GM21737 (cell line): Measurements from ENCODE around the gene INTS15.

Experiments used
- ATAC-seq: cut with Tn5 transposase; IDR thresholded peaks from one replicate; pipeline ENCODE4 v1.9.1; 2021; ENCODE audit warnings: mild to moderate bottlenecking, moderate library complexity; ENCODE audit not compliant: unreplicated experiment

The INTS15 gene

GRCh38 chr7:6655636-6656385 lies 66.0 kb downstream of the INTS15 start:
- no peak for ATAC-seq

DNA sequence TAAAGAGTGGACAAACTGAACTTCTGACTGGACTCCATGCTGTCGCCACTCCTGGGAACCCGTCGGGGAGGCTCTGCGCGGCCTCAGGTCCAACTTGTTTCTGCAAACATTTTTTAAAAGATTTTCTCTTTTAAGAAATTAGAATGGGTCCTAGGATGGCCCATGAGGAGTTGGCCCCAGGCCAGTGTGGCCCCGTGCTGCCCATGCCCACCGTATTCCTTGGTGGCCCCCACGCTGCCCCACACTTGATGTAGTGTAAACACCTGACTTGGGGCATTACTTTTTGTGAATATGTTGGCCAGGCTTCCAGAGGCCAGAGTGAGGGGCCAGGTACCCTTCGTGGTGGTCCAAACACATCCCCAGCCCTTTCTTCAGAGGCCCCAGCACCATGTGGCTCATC lies 66.6 kb downstream of the INTS15 start:
- ATAC-seq = no peak
